ENCODE data around the gene GTF3C5.

The GTF3C5 gene

GRCh38 chr9:133004999-133005760 lies 25.6 kb upstream of the GTF3C5 start:
- Histone ChIP-seq H4K20me1 (ENCODE audit: insufficient read depth) (no peaks in the 10 kb centered on the region), H3K27ac (no peak overlapping the region), H3K4me2 (no peak overlapping the region), H3K4me3 (IDR thresholded peaks at IDR 0.05; ENCODE audit: insufficient read depth, low read depth, low read length) (no peak overlapping the region), H3K9ac (no peak overlapping the region), H3K36me3 (ENCODE audit: insufficient read depth) (no peaks in the 10 kb centered on the region), H3K27me3 (ENCODE audit: insufficient read depth, low read depth) (peaks cover 84% of the 10 kb centered on the region; the same call in 1 of the 2 replicates), H3K79me2 (ENCODE audit: insufficient read depth, low read depth) (no peaks in the 10 kb centered on the region), H2AFZ (ENCODE audit: low read depth) (no peak overlapping the region), H3K4me1 (ENCODE audit: low read depth, poor library complexity, severe bottlenecking) (no peaks in the 10 kb centered on the region)
- no peak for TF ChIP-seq CTCF (conservative IDR thresholded peaks at IDR 0.05; ENCODE audit: low read depth, low read length)

- Histone ChIP-seq H3K4me3 (IDR thresholded peaks at IDR 0.05; ENCODE audit: insufficient read depth, low read depth, low read length) (no peak overlapping the region), H3K36me3 (ENCODE audit: insufficient read depth) (no peaks in the 10 kb centered on the region), H3K4me2 (no peak overlapping the region), H3K4me1 (ENCODE audit: low read depth, poor library complexity, severe bottlenecking) (no peaks in the 10 kb centered on the region), H3K9ac (no peak overlapping the region), H3K27ac (no peak overlapping the region), H2AFZ (ENCODE audit: low read depth) (no peak overlapping the region), H3K27me3 (ENCODE audit: insufficient read depth, low read depth) (peaks cover 76% of the 10 kb centered on the region; the same call in 1 of the 2 replicates), H4K20me1 (ENCODE audit: insufficient read depth) (no peaks in the 10 kb centered on the region), H3K79me2 (ENCODE audit: insufficient read depth, low read depth) (no peaks in the 10 kb centered on the region)
- TF ChIP-seq CTCF (conservative IDR thresholded peaks at IDR 0.05; ENCODE audit: low read depth, low read length): no peak
These were observed 24.8 kb upstream of the GTF3C5 start for GRCh38 chr9:133005957-133006356.

- H3K4me3 ChIP-seq (IDR thresholded peaks at IDR 0.05; ENCODE audit: insufficient read depth, low read depth, low read length): no peak overlapping the region
- no peaks in the 10 kb centered on the region for H3K4me1 ChIP-seq (ENCODE audit: low read depth, poor library complexity, severe bottlenecking)
- H3K36me3 ChIP-seq (ENCODE audit: insufficient read depth): no peaks in the 10 kb centered on the region
- H3K27ac ChIP-seq: no peak overlapping the region
- peaks cover 71% of the 10 kb centered on the region; the same call in 1 of the 2 replicates for H3K27me3 ChIP-seq (ENCODE audit: insufficient read depth, low read depth)
- no peaks in the 10 kb centered on the region for H3K79me2 ChIP-seq (ENCODE audit: insufficient read depth, low read depth)
- H4K20me1 ChIP-seq (ENCODE audit: insufficient read depth): no peaks in the 10 kb centered on the region
- no peak overlapping the region for H3K4me2 ChIP-seq
- H3K9ac ChIP-seq: no peak overlapping the region
- no peak for TF ChIP-seq CTCF (conservative IDR thresholded peaks at IDR 0.05; ENCODE audit: low read depth, low read length)
- no peak overlapping the region for H2AFZ ChIP-seq (ENCODE audit: low read depth)
These were observed 24.0 kb upstream of the GTF3C5 start for GRCh38 chr9:133006731-133007352.

GRCh38 chr9:133008406-133008805 lies 22.4 kb upstream of the GTF3C5 start:
- no peak overlapping the region for H3K4me3 ChIP-seq (IDR thresholded peaks at IDR 0.05; ENCODE audit: insufficient read depth, low read depth, low read length)
- H3K27me3 ChIP-seq (ENCODE audit: insufficient read depth, low read depth): peaks cover 64% of the 10 kb centered on the region; the same call in 1 of the 2 replicates
- no peak overlapping the region for H3K4me2 ChIP-seq
- H3K79me2 ChIP-seq (ENCODE audit: insufficient read depth, low read depth): no peaks in the 10 kb centered on the region
- no peak for TF ChIP-seq CTCF (conservative IDR thresholded peaks at IDR 0.05; ENCODE audit: low read depth, low read length)
- no peak overlapping the region for H2AFZ ChIP-seq (ENCODE audit: low read depth)
- H3K4me1 ChIP-seq (ENCODE audit: low read depth, poor library complexity, severe bottlenecking): no peaks in the 10 kb centered on the region
- H3K36me3 ChIP-seq (ENCODE audit: insufficient read depth): no peaks in the 10 kb centered on the region
- H3K9ac ChIP-seq: no peak overlapping the region
- no peak overlapping the region for H3K27ac ChIP-seq
- H4K20me1 ChIP-seq (ENCODE audit: insufficient read depth): no peaks in the 10 kb centered on the region
